SK-N-SH treated with all-trans-retinoic acid at 6 μM for 48 hours (cell line): ENCODE results near the gene FHIT.

Experiments used
- ATAC-seq: fragments of 200-7000 bp; cut with Tn5 transposase; 3 replicates; pipeline ENCODE4 v1.9.1; 2020; ENCODE audit warnings: mild to moderate bottlenecking, moderate library complexity
- ARNTL ChIP-seq: fragments of 450-650 bp; formaldehyde crosslinking; IDR thresholded peaks from 2 replicates; pipeline ENCODE4 v1.5.0; 2020; ENCODE audit warnings: low read depth, mild to moderate bottlenecking, moderate library complexity, borderline replicate concordance
- BACH2 ChIP-seq: fragments of 250-450 bp; sonication (Bioruptor Pico); IDR thresholded peaks from 2 replicates; pipeline ENCODE4 v1.9.0; 2021; ENCODE audit warnings: mild to moderate bottlenecking, borderline replicate concordance
- CSRNP3 ChIP-seq: fragments of 250-450 bp; sonication (Bioruptor Pico); IDR thresholded peaks from 2 replicates; pipeline ENCODE4 v1.5.1; 2021; ENCODE audit warnings: mild to moderate bottlenecking, moderate library complexity
- ESRRG ChIP-seq: fragments of 250-450 bp; sonication (Bioruptor Pico); IDR thresholded peaks from 2 replicates; pipeline ENCODE4 v1.6.1; 2021; ENCODE audit warnings: mild to moderate bottlenecking
- GLIS3 ChIP-seq: fragments of 250-450 bp; sonication (Bioruptor Pico); IDR thresholded peaks from 2 replicates; pipeline ENCODE4 v1.5.0; 2020; ENCODE audit warnings: mild to moderate bottlenecking, moderate library complexity
- ISL1 ChIP-seq: fragments of 250-450 bp; sonication (Bioruptor Pico); IDR thresholded peaks from 2 replicates; pipeline ENCODE4 v2.1.2; 2022; ENCODE audit warnings: mild to moderate bottlenecking, moderate library complexity
- OSR1 ChIP-seq: fragments of 250-450 bp; sonication (Bioruptor Pico); IDR thresholded peaks from 2 replicates; pipeline ENCODE4 v1.8.0; 2022; ENCODE audit warnings: moderate library complexity, mild to moderate bottlenecking, inconsistent platforms
- POU6F1 ChIP-seq: fragments of 250-450 bp; sonication (Bioruptor Pico); IDR thresholded peaks from 2 replicates; pipeline ENCODE4 v1.8.0; 2021; ENCODE audit warnings: low read depth, mild to moderate bottlenecking, moderate library complexity, borderline replicate concordance
- PPARA ChIP-seq: fragments of 250-450 bp; sonication (Bioruptor Pico); IDR thresholded peaks from 2 replicates; pipeline ENCODE4 v1.5.0; 2020; ENCODE audit warnings: mild to moderate bottlenecking, borderline replicate concordance
- RARB ChIP-seq: fragments of 250-450 bp; sonication (Bioruptor Pico); IDR thresholded peaks from 2 replicates; pipeline ENCODE4 v1.8.0; 2021; ENCODE audit warnings: mild to moderate bottlenecking, moderate library complexity
- SNAI2 ChIP-seq: fragments of 250-450 bp; sonication (Bioruptor Pico); IDR thresholded peaks from 2 replicates; pipeline ENCODE4 v1.5.0; 2020; ENCODE audit warnings: mild to moderate bottlenecking, moderate library complexity
- TCF4 ChIP-seq: fragments of 250-450 bp; sonication (Bioruptor Pico); IDR thresholded peaks from 2 replicates; pipeline ENCODE4 v1.8.0; 2021; ENCODE audit warnings: mild to moderate bottlenecking, moderate library complexity, borderline replicate concordance
- TOX ChIP-seq: fragments of 250-450 bp; sonication (Bioruptor Pico); IDR thresholded peaks from 2 replicates; pipeline ENCODE4 v1.8.0; 2021; ENCODE audit warnings: mild to moderate bottlenecking, moderate library complexity, borderline replicate concordance
- ZC3H10 ChIP-seq: fragments of 250-450 bp; sonication (Bioruptor Pico); IDR thresholded peaks from 2 replicates; pipeline ENCODE4 v1.5.1; 2021; ENCODE audit warnings: mild to moderate bottlenecking, moderate library complexity
- ZFP3 ChIP-seq: fragments of 250-450 bp; sonication (Bioruptor Pico); IDR thresholded peaks from 2 replicates; pipeline ENCODE4 v1.5.0; 2020; ENCODE audit warnings: mild to moderate bottlenecking, moderate library complexity
- ZFP30 ChIP-seq: fragments of 450-650 bp; formaldehyde crosslinking; IDR thresholded peaks from 2 replicates; pipeline ENCODE4 v1.5.0; 2022; ENCODE audit warnings: mild to moderate bottlenecking, moderate library complexity
- ZNF565 ChIP-seq: fragments of 450-650 bp; formaldehyde crosslinking; conservative IDR thresholded peaks from 2 replicates; pipeline ENCODE4 v1.5.0; 2020; ENCODE audit warnings: low read depth, mild to moderate bottlenecking, moderate library complexity
- ZNF70 ChIP-seq: fragments of 450-650 bp; formaldehyde crosslinking; IDR thresholded peaks from 2 replicates; pipeline ENCODE4 v1.5.0; 2020; ENCODE audit warnings: mild to moderate bottlenecking, moderate library complexity
- ZNF8 ChIP-seq: fragments of 450-650 bp; formaldehyde crosslinking; IDR thresholded peaks from 2 replicates; pipeline ENCODE4 v1.5.0; 2020; ENCODE audit warnings: mild to moderate bottlenecking, moderate library complexity
- TF ChIP-seq, protein P1 (sequence below): fragments of 250-450 bp; sonication (Bioruptor Pico); IDR thresholded peaks from 2 replicates; pipeline ENCODE4 v1.5.0; 2020; ENCODE audit warnings: mild to moderate bottlenecking, moderate library complexity
- TF ChIP-seq, protein P2 (sequence below): fragments of 250-450 bp; sonication (Bioruptor Pico); IDR thresholded peaks from 2 replicates; pipeline ENCODE4 v1.5.1; 2020; ENCODE audit warnings: low read depth, mild to moderate bottlenecking, moderate library complexity
- TF ChIP-seq, protein P3 (sequence below): fragments of 250-450 bp; sonication (Bioruptor Pico); IDR thresholded peaks from 2 replicates; pipeline ENCODE4 v1.8.0; 2020; ENCODE audit warnings: mild to moderate bottlenecking, moderate library complexity, borderline replicate concordance

Gene FHIT

GRCh38 chr3:59788133-59788532, 1463.1 kb downstream of the FHIT start:
- no peak for TF ChIP-seq BACH2
- TF ChIP-seq, protein P1, sequence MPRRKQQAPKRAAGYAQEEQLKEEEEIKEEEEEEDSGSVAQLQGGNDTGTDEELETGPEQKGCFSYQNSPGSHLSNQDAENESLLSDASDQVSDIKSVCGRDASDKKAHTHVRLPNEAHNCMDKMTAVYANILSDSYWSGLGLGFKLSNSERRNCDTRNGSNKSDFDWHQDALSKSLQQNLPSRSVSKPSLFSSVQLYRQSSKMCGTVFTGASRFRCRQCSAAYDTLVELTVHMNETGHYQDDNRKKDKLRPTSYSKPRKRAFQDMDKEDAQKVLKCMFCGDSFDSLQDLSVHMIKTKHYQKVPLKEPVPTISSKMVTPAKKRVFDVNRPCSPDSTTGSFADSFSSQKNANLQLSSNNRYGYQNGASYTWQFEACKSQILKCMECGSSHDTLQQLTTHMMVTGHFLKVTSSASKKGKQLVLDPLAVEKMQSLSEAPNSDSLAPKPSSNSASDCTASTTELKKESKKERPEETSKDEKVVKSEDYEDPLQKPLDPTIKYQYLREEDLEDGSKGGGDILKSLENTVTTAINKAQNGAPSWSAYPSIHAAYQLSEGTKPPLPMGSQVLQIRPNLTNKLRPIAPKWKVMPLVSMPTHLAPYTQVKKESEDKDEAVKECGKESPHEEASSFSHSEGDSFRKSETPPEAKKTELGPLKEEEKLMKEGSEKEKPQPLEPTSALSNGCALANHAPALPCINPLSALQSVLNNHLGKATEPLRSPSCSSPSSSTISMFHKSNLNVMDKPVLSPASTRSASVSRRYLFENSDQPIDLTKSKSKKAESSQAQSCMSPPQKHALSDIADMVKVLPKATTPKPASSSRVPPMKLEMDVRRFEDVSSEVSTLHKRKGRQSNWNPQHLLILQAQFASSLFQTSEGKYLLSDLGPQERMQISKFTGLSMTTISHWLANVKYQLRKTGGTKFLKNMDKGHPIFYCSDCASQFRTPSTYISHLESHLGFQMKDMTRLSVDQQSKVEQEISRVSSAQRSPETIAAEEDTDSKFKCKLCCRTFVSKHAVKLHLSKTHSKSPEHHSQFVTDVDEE (CRISPR knock-in tag): no peak
- TF ChIP-seq ZNF8: no peak
- TF ChIP-seq CSRNP3 (CRISPR knock-in tag): no peak
- TF ChIP-seq RARB (CRISPR knock-in tag): no peak
- no peak for TF ChIP-seq PPARA (CRISPR knock-in tag)
- no peak for TF ChIP-seq TCF4 (CRISPR knock-in tag)
- no peak for TF ChIP-seq OSR1 (CRISPR knock-in tag)
- no peak for TF ChIP-seq ARNTL
- no peak for TF ChIP-seq GLIS3 (CRISPR knock-in tag)
- TF ChIP-seq, protein P2, sequence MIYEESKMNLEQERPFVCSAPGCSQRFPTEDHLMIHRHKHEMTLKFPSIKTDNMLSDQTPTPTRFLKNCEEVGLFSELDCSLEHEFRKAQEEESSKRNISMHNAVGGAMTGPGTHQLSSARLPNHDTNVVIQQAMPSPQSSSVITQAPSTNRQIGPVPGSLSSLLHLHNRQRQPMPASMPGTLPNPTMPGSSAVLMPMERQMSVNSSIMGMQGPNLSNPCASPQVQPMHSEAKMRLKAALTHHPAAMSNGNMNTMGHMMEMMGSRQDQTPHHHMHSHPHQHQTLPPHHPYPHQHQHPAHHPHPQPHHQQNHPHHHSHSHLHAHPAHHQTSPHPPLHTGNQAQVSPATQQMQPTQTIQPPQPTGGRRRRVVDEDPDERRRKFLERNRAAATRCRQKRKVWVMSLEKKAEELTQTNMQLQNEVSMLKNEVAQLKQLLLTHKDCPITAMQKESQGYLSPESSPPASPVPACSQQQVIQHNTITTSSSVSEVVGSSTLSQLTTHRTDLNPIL (CRISPR knock-in tag): no peak
- TF ChIP-seq TOX: no peak
- TF ChIP-seq ZFP30: no peak
- TF ChIP-seq POU6F1 (CRISPR knock-in tag): no peak
- no peak for TF ChIP-seq SNAI2 (CRISPR knock-in tag)
- no peak for TF ChIP-seq ZNF565
- TF ChIP-seq, protein P3, sequence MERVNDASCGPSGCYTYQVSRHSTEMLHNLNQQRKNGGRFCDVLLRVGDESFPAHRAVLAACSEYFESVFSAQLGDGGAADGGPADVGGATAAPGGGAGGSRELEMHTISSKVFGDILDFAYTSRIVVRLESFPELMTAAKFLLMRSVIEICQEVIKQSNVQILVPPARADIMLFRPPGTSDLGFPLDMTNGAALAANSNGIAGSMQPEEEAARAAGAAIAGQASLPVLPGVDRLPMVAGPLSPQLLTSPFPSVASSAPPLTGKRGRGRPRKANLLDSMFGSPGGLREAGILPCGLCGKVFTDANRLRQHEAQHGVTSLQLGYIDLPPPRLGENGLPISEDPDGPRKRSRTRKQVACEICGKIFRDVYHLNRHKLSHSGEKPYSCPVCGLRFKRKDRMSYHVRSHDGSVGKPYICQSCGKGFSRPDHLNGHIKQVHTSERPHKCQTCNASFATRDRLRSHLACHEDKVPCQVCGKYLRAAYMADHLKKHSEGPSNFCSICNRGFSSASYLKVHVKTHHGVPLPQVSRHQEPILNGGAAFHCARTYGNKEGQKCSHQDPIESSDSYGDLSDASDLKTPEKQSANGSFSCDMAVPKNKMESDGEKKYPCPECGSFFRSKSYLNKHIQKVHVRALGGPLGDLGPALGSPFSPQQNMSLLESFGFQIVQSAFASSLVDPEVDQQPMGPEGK (CRISPR knock-in tag): no peak
- no peak for TF ChIP-seq ESRRG (CRISPR knock-in tag)
- TF ChIP-seq ISL1 (CRISPR knock-in tag): no peak
- no peak for TF ChIP-seq ZC3H10 (CRISPR knock-in tag)
- TF ChIP-seq, all 23 proteins: peak for 0
- ATAC-seq: no peak

DNA sequence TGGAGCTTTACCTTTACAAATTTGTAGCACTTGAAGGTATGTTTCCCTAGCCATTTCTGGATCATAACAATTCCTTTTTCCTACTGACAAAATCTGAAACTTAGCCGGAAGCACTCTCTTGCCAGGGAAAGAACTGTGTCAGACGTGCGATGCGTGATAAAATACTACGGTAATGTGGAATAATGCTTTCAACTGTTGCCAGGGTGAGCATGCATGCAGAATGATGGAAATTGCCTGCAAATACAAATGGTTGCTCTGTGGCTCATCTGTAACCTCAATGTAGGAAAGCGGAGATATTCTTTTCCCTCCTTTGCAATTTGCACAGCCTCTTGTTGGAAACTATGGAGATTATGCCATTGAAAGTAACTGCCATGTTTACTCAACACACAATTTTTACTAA, 1464.9 kb downstream of the FHIT start:
- ATAC-seq: no peak
- TF ChIP-seq CSRNP3 (CRISPR knock-in tag): no peak

DNA sequence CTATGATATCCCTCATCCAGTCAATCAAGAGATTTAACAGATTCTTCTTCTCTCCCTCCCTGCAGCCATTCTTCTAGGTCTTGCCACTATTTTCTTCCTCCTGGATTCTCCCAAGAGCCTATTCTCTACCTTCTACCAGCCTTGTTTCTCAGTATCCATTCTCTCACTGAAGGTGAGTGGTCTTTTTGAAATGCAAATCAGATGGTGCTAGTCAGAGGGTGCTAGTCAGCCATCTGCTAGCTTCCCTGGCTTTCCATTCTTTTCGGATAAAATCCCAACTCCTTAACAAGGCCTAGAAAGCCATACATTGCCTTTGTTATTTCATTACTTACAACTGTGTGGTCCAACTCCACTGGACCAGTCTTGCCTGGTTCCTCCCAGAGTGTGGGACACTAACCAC, 1467.1 kb downstream of the FHIT start:
- ATAC-seq: no peak
- no peak for TF ChIP-seq GLIS3 (CRISPR knock-in tag)
- TF ChIP-seq, protein P2 (CRISPR knock-in tag): no peak
- TF ChIP-seq BACH2: no peak
- TF ChIP-seq, protein P3 (CRISPR knock-in tag): no peak
- TF ChIP-seq RARB (CRISPR knock-in tag): no peak
- no peak for TF ChIP-seq ESRRG (CRISPR knock-in tag)
- TF ChIP-seq ZC3H10 (CRISPR knock-in tag): no peak
- TF ChIP-seq CSRNP3 (CRISPR knock-in tag): no peak
- TF ChIP-seq ZFP30: no peak
- TF ChIP-seq OSR1 (CRISPR knock-in tag): no peak
- no peak for TF ChIP-seq ZNF70 (CRISPR knock-in tag)
- TF ChIP-seq ZFP3 (CRISPR knock-in tag): no peak
